Suprapubic skin (tissue), 4 donors: ENCODE results near the gene KDM4B. TPM values are rescaled to one million over a fixed set of nuclear protein-coding genes. Genes with fewer than 3 reads are reported as not detected.

ENCODE experiments used
- DNase-seq, 2 donors: peaks; one replicate each; pipeline ENCODE4 v3.0.0-alpha.2; 2019; ENCODE audit warnings: low spot score in 2 of 2
- H3K27ac ChIP-seq: fragments of 200-600 bp; sonication (generic); one replicate; pipeline ENCODE4 v1.5.1; 2019
- H3K27me3 ChIP-seq: fragments of 200-600 bp; sonication (generic); one replicate; pipeline ENCODE4 v1.5.1; 2019
- H3K36me3 ChIP-seq: fragments of 200-600 bp; sonication (generic); one replicate; pipeline ENCODE4 v1.5.1; 2019
- H3K4me1 ChIP-seq: fragments of 200-600 bp; sonication (generic); one replicate; pipeline ENCODE4 v1.5.1; 2019
- H3K4me3 ChIP-seq: fragments of 200-600 bp; sonication (generic); one replicate; pipeline ENCODE4 v1.5.1; 2019; ENCODE audit warnings: mild to moderate bottlenecking
- H3K9me3 ChIP-seq: fragments of 200-600 bp; sonication (generic); one replicate; pipeline ENCODE4 v1.5.1; 2019
- EP300 ChIP-seq: sonication (generic); formaldehyde crosslinking; IDR thresholded peaks from one replicate; pipeline ENCODE4 v1.6.1; 2017; ENCODE audit warnings: antibody characterized with exemption
- POLR2A ChIP-seq, 2 donors: fragments of 450-650 bp; IDR thresholded peaks; one replicate each; pipeline ENCODE4 v1.6.1; 2017; ENCODE audit warnings: antibody characterized with exemption in 2 of 2, mild to moderate bottlenecking in 2 of 2, moderate library complexity in 2 of 2
- POLR2AphosphoS5 ChIP-seq, 3 donors: sonication (generic); formaldehyde crosslinking; IDR thresholded peaks; one replicate each; pipeline ENCODE4 v1.6.1; 2017; ENCODE audit warnings: antibody characterized with exemption in 3 of 3
- WGBS: methylation state at CpG from one replicate; pipeline ENCODE4 v1.1.5; 2018; 5-methylcytosine and 5-hydroxymethylcytosine counted together
- total RNA-seq, 4 donors: library from RNA; depleted of rRNA; stranded (reverse); fragments of >200 nt; gene quantifications; one replicate each; pipeline ENCODE4 v1.1.0, GENCODE V29; 2016
- TF ChIP-seq, protein P1 (sequence below), 2 donors: fragments of 200-600 bp in 1 of 2; fragments of 450-650 bp in 1 of 2; sonication (generic) in 1 of 2; IDR thresholded peaks; one replicate each; pipeline ENCODE4 v1.5.1; 2016 to 2019; ENCODE audit warnings: antibody characterized with exemption in 2 of 2, mild to moderate bottlenecking in 1 of 2, moderate library complexity in 1 of 2

KDM4B gene
- total RNA-seq, 4 donors from 2014 or later = 34.2 to 82.7 (median 48.7) TPM

DNA sequence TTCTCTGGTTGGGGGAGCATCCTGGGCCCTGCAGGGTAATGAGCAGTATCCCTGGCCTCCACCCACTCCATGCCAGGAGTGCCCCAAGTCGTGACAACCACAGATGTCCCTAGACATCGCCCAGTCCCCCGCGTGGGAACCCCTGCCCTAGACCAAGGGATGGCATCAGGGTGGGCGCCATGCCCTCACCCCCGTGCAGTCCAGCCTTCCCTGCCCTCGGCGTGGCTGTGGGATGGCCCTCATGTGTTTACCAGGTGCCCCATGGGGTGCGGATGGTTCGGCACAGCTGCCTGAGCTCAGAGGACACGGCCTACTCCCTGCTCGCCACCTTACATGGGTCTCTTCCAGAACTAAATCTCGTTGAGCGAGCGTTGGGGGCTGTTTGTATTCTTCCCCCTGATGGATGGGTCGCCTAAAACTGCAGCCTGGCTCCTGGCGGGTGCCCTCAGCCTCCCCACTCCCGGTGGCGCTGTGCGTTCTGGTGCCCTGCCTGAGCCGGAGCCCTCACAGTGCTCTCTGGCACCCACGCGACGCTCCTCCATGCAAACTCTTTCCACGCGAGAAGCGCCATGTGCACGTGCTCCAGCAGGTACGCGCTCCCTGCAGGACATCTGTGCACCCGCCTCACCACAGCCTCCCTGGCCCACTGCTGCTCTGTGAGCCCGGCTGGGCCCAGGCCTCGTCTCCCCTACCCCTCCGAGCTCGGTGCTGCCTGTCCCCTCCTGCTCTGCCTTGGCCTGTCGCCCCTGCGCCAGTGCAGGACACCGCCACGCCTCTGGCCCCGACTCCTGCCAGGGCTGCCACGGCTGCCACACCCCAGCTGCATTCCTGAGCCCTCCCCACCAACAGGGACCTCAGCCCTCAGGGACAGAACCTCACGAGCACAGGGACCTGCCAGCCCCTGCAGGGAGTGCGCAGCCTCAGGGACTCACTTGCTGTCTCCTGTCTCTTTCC is 145.0 kb downstream of the KDM4B start:
- WGBS = 91% methylated on average over 31 of the region's 43 CpGs
- H3K36me3 ChIP-seq = peaks cover 54% of the 10 kb centered on the region

GRCh38 chr19:5114727-5115126 is 145.8 kb downstream of the KDM4B start:
- H3K9me3 ChIP-seq = no peaks in the 10 kb centered on the region
- no peak for TF ChIP-seq POLR2AphosphoS5 (IDR thresholded peaks at IDR 0.05)
- TF ChIP-seq, protein P1, sequence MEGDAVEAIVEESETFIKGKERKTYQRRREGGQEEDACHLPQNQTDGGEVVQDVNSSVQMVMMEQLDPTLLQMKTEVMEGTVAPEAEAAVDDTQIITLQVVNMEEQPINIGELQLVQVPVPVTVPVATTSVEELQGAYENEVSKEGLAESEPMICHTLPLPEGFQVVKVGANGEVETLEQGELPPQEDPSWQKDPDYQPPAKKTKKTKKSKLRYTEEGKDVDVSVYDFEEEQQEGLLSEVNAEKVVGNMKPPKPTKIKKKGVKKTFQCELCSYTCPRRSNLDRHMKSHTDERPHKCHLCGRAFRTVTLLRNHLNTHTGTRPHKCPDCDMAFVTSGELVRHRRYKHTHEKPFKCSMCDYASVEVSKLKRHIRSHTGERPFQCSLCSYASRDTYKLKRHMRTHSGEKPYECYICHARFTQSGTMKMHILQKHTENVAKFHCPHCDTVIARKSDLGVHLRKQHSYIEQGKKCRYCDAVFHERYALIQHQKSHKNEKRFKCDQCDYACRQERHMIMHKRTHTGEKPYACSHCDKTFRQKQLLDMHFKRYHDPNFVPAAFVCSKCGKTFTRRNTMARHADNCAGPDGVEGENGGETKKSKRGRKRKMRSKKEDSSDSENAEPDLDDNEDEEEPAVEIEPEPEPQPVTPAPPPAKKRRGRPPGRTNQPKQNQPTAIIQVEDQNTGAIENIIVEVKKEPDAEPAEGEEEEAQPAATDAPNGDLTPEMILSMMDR (IDR thresholded peaks at IDR 0.05) = no peak
- no peaks in the 10 kb centered on the region for H3K4me1 ChIP-seq
- WGBS = 76% methylated on average over 5 of the region's 11 CpGs
- H3K36me3 ChIP-seq = peaks cover 54% of the 10 kb centered on the region
- no peak overlapping the region for H3K27ac ChIP-seq
- H3K27me3 ChIP-seq = no peaks in the 10 kb centered on the region
- DNase-seq = no peak
- H3K4me3 ChIP-seq = no peak overlapping the region

More for the DNA sequence above, 145.0 kb downstream of the KDM4B start:
- TF ChIP-seq, protein P1 (IDR thresholded peaks at IDR 0.05) = no peak
- no peak for TF ChIP-seq EP300
- no peak for TF ChIP-seq POLR2A (IDR thresholded peaks at IDR 0.05)
- no peak for TF ChIP-seq POLR2AphosphoS5 (IDR thresholded peaks at IDR 0.05)
- Histone ChIP-seq H3K4me1 (no peaks in the 10 kb centered on the region), H3K27me3 (no peaks in the 10 kb centered on the region), H3K9me3 (no peaks in the 10 kb centered on the region), H3K4me3 (no peak overlapping the region), H3K27ac (no peak overlapping the region)
- DNase-seq = no peak

GRCh38 chr19:5115351-5115750 is 146.4 kb downstream of the KDM4B start:
- no peak overlapping the region for H3K4me3 ChIP-seq
- no peak for DNase-seq
- TF ChIP-seq EP300 = no peak
- no peak for TF ChIP-seq POLR2AphosphoS5 (IDR thresholded peaks at IDR 0.05)
- TF ChIP-seq, protein P1 (IDR thresholded peaks at IDR 0.05) = no peak
- no peak for TF ChIP-seq POLR2A (IDR thresholded peaks at IDR 0.05)
- no peaks in the 10 kb centered on the region for H3K4me1 ChIP-seq
- H3K36me3 ChIP-seq = peaks cover 56% of the 10 kb centered on the region
- H3K27ac ChIP-seq = no peak overlapping the region
- H3K9me3 ChIP-seq = no peaks in the 10 kb centered on the region
- H3K27me3 ChIP-seq = no peaks in the 10 kb centered on the region
- 82% methylated on average over 7 of the region's 7 CpGs for WGBS

DNA sequence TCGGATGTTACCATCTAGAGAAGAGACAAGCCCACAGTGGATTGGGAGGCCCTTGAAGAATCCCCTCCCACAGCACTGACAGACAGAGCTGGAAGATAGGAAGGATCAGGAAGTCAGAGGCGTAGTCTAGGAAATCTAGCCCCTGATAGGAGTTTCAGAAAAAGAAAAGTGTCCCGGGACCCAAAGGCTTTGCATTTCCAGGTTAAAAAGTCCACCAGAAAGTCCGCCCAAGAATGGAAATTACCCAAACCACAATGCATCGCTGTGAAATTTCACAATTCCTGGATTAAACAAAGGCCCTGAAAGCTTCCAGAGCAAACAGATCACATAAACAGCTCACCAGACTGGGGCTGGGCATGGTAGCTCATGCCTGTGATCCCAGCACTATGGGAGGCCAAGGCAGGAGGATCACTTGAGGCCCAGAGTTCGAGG is 146.9 kb downstream of the KDM4B start:
- Histone ChIP-seq H3K9me3 (no peaks in the 10 kb centered on the region), H3K4me3 (no peak overlapping the region), H3K4me1 (no peaks in the 10 kb centered on the region), H3K36me3 (peaks cover 56% of the 10 kb centered on the region), H3K27me3 (no peaks in the 10 kb centered on the region), H3K27ac (no peak overlapping the region)
- TF ChIP-seq POLR2AphosphoS5 (IDR thresholded peaks at IDR 0.05) (no peak), EP300 (no peak), POLR2A (IDR thresholded peaks at IDR 0.05) (no peak)
- TF ChIP-seq, protein P1 (IDR thresholded peaks at IDR 0.05) = no peak
- 77% methylated on average over 6 of the region's 6 CpGs for WGBS
- DNase-seq = no peak

DNA sequence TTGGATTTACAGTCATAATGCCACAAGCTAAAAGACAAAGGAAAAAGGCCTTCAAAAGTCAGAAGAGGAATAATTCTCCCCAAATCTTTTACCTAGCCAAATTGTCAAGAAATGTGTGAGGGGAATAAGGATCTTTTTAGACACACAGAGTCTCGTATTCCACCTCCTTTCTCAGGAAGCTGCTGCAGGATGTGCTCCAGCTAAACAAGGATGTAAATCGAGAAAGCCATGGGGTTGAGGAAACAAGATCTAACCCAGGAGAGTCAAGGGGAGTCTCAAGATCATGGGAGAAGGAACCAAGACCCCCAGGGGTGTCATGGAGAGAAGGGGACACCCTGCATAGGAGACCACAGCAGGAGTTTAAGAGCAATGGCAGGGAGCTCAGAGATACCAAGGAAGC is 147.4 kb downstream of the KDM4B start:
- no peak overlapping the region for H3K4me3 ChIP-seq
- H3K9me3 ChIP-seq = no peaks in the 10 kb centered on the region
- no peak for DNase-seq
- no peak for TF ChIP-seq EP300
- no peak for TF ChIP-seq POLR2AphosphoS5 (IDR thresholded peaks at IDR 0.05)
- TF ChIP-seq, protein P1 (IDR thresholded peaks at IDR 0.05) = no peak
- no peak for TF ChIP-seq POLR2A (IDR thresholded peaks at IDR 0.05)
- H3K36me3 ChIP-seq = peaks cover 55% of the 10 kb centered on the region
- H3K4me1 ChIP-seq = no peaks in the 10 kb centered on the region
- no peak overlapping the region for H3K27ac ChIP-seq
- WGBS = 92% methylated on average over 2 of the region's 2 CpGs
- no peaks in the 10 kb centered on the region for H3K27me3 ChIP-seq
